Right ventricle myocardium superior (tissue), 1 donor: ENCODE data around the gene CALCR. TPM values are rescaled to one million over a fixed set of nuclear protein-coding genes. Genes with fewer than 3 reads are reported as not detected.
A peak's percentile ranks its signal among the peaks of the same experiment; 100 is the strongest.

Source experiments
- ATAC-seq: fragments of 200-7000 bp; cut with Tn5 transposase; one replicate; pipeline ENCODE4 v1.9.1; 2020; ENCODE audit warnings: mild to moderate bottlenecking; ENCODE audit not compliant: poor library complexity
- DNase-seq: peaks from one replicate; pipeline ENCODE4 v3.0.0-alpha.2; 2020
- intact Hi-C: fragments of 100-400 bp; cut with DNase I; formaldehyde crosslinking; loops from one replicate; pipeline ENCODE4 v1.11.2; 2022
- microRNA-seq: library from miRNA; unstranded; fragments of <30 nt; microRNA quantifications from one replicate; pipeline ENCODE4 v1.2.0, GENCODE V29; 2020
- total RNA-seq: library from RNA; stranded (reverse); fragmentation: NEBNext Ultra II Directional; extraction: Animal tissue kit (Norgen Biotek cat#: 25700); gene quantifications from one replicate; pipeline ENCODE4 v1.2.1, GENCODE V29; 2021
- donor health status: DM: no; HTN: yes; CAD: no; lungs with severe emphysema.

Gene CALCR
- total RNA-seq, 1 donor from 2014 or later: 0.05 TPM

GRCh38 chr7:93399642-93400041, 174.9 kb downstream of the CALCR start:
- ATAC-seq: no peak
- intact Hi-C loops: no loop called here
- DNase-seq: no peak

- ATAC-seq: no peak
- intact Hi-C loops: no loop called here
Observed at GRCh38 chr7:93392984-93393383, 181.5 kb downstream of the CALCR start.

GRCh38 chr7:93390660-93391059, 183.9 kb downstream of the CALCR start:
- DNase-seq (no peak), ATAC-seq (no peak)
- intact Hi-C loops: no loop called here

More at GRCh38 chr7:93392984-93393383, 181.5 kb downstream of the CALCR start:
- DNase-seq: no peak

- intact Hi-C loops: no loop called here
- ATAC-seq: no peak
- no peak for DNase-seq
Observed at GRCh38 chr7:93382362-93382761, 192.2 kb downstream of the CALCR start.

- ATAC-seq (no peak), DNase-seq (no peak)
- intact Hi-C loops: no loop called here
Observed at GRCh38 chr7:93378131-93378760, 196.3 kb downstream of the CALCR start.

GRCh38 chr7:93375603-93376002, 198.9 kb downstream of the CALCR start:
- ATAC-seq (no peak), DNase-seq (no peak)
- intact Hi-C loops: no loop called here

Small RNA genes lying within 50 kb of the gene (microRNA-seq; reads per million reads assigned to microRNA genes)
- 5.5 reads per million, percentile 15 among the genes with 10 or more reads in this experiment for gene MIR489
- 12.0 reads per million, percentile 29 among the genes with 10 or more reads in this experiment for gene MIR653
